Mesangial cell (primary cell): ENCODE measurements around the gene WDR7. TPM values are rescaled to one million over a fixed set of nuclear protein-coding genes. Genes with fewer than 3 reads are reported as not detected.

Experiments
- total RNA-seq: library from RNA; depleted of rRNA; stranded (reverse); fragments of >200 nt; gene quantifications from 2 replicates; pipeline ENCODE4 v1.2.3, GENCODE V29; 2015

Gene WDR7
- total RNA-seq = 7.3 and 12.4 TPM in 2 replicates

GRCh38 chr18:56650944-56651770 lies at the start of gene WDR7:
TSS of gene WDR7 (plus strand) at chr18:56651359. CDS start at chr18:56672516, 21,157 bp downstream.

GRCh38 chr18:56638232-56639103 lies 12.7 kb upstream of the WDR7 start, which contains the start of gene TXNL1:
TSS of gene TXNL1 (minus strand) at chr18:56638592. CDS start at chr18:56638440, 152 bp downstream.

Other genes with a start within 250 kb of the WDR7 start
- gene TXNL1, start 12.8 kb upstream of the WDR7 start, total RNA-seq = 50.5 and 58.0 TPM in 2 replicates